Right lobe of liver (tissue), 6 donors: Measurements from ENCODE around the gene ANKRD44. TPM values are rescaled to one million over a fixed set of nuclear protein-coding genes. Genes with fewer than 3 reads are reported as not detected.

Source experiments
- ATAC-seq, 4 donors: fragments of 200-7000 bp; cut with Tn5 transposase; one replicate each; pipeline ENCODE4 v1.9.1; 2020; ENCODE audit warnings: mild to moderate bottlenecking in 4 of 4, moderate library complexity in 4 of 4
- DNase-seq, 3 donors: peaks; one replicate each; pipeline ENCODE4 v3.0.0-alpha.2; 2020
- H3K27ac ChIP-seq, 3 donors: fragments of 200-600 bp; one replicate each; pipeline ENCODE4 v1.8.0; 2022
- H3K27me3 ChIP-seq, 2 donors: fragments of 200-600 bp; one replicate each; pipeline ENCODE4 v1.8.0; 2022
- H3K36me3 ChIP-seq, 4 donors: fragments of 200-600 bp; sonication (generic) in 1 of 4; one replicate each; pipeline versions ENCODE4 v1.5.1 to v1.8.0; 2017 to 2022; ENCODE audit warnings: control low read depth in 1 of 4
- H3K4me1 ChIP-seq, 4 donors: fragments of 200-600 bp; sonication (generic) in 1 of 4; one replicate each; pipeline versions ENCODE4 v1.5.1 to v1.8.0; 2017 to 2022; ENCODE audit warnings: control low read depth in 1 of 4
- H3K4me3 ChIP-seq, 3 donors: fragments of 200-600 bp; one replicate each; pipeline ENCODE4 v1.8.0; 2022
- H3K9me3 ChIP-seq, 4 donors: fragments of 200-600 bp; sonication (generic) in 1 of 4; one replicate each; pipeline versions ENCODE4 v1.5.1 to v1.8.0; 2017 to 2022; ENCODE audit warnings: control low read depth in 1 of 4
- POLR2A ChIP-seq: fragments of 450-650 bp; IDR thresholded peaks from one replicate; pipeline ENCODE4 v1.6.1; 2017; ENCODE audit warnings: antibody characterized with exemption, mild to moderate bottlenecking
- WGBS: methylation state at CpG from one replicate; pipeline ENCODE4 v1.1.6; 2018; ENCODE audit warnings: low coverage, low lambda C conversion rate; ENCODE audit not compliant: insufficient coverage; ENCODE audit errors: missing lambda C conversion rate; 5-methylcytosine and 5-hydroxymethylcytosine counted together
- intact Hi-C, 2 donors: fragments of 100-400 bp; cut with DNase I; formaldehyde crosslinking; loops; one replicate each; pipeline versions ENCODE4 v1.11.2 to v1.14.1; 2022
- total RNA-seq, 6 experiments: library from RNA; depleted of rRNA in 2 of 6; stranded (reverse); fragments of >200 nt in 2 of 6; fragmentation: NEBNext Ultra II Directional in 3 of 6; extraction: Animal tissue kit (Norgen Biotek cat#: 25700) in 3 of 6; gene quantifications; one replicate each; pipeline versions ENCODE4 v1.1.0 to v1.2.4, GENCODE V29; 2016 to 2023
- TF ChIP-seq, protein P1 (sequence below), 4 donors: fragments of 200-600 bp in 3 of 4; fragments of 450-650 bp in 1 of 4; IDR thresholded peaks; one replicate each; pipeline versions ENCODE4 v1.5.1 to v1.8.0; 2016 to 2022; ENCODE audit warnings: antibody characterized with exemption in 4 of 4, mild to moderate bottlenecking in 2 of 4
- donor health status: DM: no; HTN: yes; CAD: no.
- donor health status: DM: no; HTN: no; CAD: no.
- donor health status: DM: no; HTN: no; CAD: no.
- donor health status: DM: no; HTN: yes; CAD: no.
- donor health status: DM: no; HTN: yes; CAD: no.

Gene ANKRD44
- total RNA-seq, 6 experiments from 2014 or later, result 7.9 to 19.5 (median 13.3) TPM

DNA sequence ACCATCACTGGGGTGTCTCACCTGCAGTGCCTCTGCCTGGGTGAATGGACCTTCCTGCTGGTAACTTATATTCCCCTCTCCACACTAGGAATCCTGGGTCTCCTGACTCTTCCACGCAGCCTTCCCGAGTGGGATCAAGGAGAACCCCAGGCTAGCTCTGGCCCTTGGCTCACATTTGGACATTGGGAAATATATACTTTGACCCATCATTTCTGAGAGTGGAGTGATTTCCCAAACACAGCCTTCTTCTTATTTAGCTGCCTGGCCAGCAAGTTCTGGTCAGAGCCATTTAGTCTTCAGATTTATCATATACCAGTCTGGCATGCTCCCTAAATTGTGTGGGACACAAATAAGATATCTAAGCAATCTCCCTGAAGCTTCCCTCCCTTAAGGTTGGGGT lies 237.3 kb downstream of the ANKRD44 start:
- TF ChIP-seq POLR2A, result no peak
- TF ChIP-seq, protein P1, sequence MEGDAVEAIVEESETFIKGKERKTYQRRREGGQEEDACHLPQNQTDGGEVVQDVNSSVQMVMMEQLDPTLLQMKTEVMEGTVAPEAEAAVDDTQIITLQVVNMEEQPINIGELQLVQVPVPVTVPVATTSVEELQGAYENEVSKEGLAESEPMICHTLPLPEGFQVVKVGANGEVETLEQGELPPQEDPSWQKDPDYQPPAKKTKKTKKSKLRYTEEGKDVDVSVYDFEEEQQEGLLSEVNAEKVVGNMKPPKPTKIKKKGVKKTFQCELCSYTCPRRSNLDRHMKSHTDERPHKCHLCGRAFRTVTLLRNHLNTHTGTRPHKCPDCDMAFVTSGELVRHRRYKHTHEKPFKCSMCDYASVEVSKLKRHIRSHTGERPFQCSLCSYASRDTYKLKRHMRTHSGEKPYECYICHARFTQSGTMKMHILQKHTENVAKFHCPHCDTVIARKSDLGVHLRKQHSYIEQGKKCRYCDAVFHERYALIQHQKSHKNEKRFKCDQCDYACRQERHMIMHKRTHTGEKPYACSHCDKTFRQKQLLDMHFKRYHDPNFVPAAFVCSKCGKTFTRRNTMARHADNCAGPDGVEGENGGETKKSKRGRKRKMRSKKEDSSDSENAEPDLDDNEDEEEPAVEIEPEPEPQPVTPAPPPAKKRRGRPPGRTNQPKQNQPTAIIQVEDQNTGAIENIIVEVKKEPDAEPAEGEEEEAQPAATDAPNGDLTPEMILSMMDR (IDR thresholded peaks at IDR 0.05), result no peak

DNA sequence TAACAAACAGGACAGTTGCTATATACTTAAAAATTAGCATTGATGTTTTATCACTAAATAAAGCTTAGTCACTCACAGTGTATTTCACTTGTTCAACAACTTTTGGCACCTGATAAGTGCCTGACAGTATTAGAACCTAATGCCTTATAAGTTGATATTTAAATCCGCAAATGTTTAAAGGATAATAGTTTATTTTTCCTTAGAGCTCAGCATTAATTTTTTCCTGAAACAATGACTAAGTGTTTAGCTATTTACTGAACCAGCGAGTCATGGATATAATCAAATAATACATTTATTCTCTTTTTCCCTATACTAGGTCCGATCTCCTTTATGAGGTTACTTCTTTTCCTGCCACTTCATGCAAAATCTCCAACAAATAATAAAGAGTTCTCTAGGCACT lies 238.0 kb downstream of the ANKRD44 start:
- WGBS, result 91% methylated on average over 3 of the region's 3 CpGs
- intact Hi-C loops, result no loop called here
- H3K27me3 ChIP-seq, result no peaks in the 10 kb centered on the region
- H3K27ac ChIP-seq, result no peak overlapping the region
- no peaks in the 10 kb centered on the region for H3K36me3 ChIP-seq
- TF ChIP-seq POLR2A, result no peak
- TF ChIP-seq, protein P1 (IDR thresholded peaks at IDR 0.05), result no peak
- no peak overlapping the region for H3K4me3 ChIP-seq
- H3K4me1 ChIP-seq, result peaks cover 0 to 13% (median 0%) of the 10 kb centered on the region in 4 donors
- no peak for ATAC-seq
- H3K9me3 ChIP-seq, result no peaks in the 10 kb centered on the region
- no peak for DNase-seq

More for the DNA sequence above, 237.3 kb downstream of the ANKRD44 start:
- H3K4me1 ChIP-seq, result peaks cover 0 to 13% (median 0%) of the 10 kb centered on the region in 4 donors
- peak overlapping the region in 1 of 3 donors; percentile 70 for H3K27ac ChIP-seq
- DNase-seq (no peak), ATAC-seq (peak; percentile 48 to 93 (median 76))
- no peak overlapping the region for H3K4me3 ChIP-seq
- WGBS, result 47% methylated on average over 2 of the region's 2 CpGs
- intact Hi-C loops, result no loop called here
- H3K36me3 ChIP-seq, result peaks cover 0 to 1% (median 0%) of the 10 kb centered on the region in 4 donors
- H3K27me3 ChIP-seq, result no peaks in the 10 kb centered on the region
- no peaks in the 10 kb centered on the region for H3K9me3 ChIP-seq

DNA sequence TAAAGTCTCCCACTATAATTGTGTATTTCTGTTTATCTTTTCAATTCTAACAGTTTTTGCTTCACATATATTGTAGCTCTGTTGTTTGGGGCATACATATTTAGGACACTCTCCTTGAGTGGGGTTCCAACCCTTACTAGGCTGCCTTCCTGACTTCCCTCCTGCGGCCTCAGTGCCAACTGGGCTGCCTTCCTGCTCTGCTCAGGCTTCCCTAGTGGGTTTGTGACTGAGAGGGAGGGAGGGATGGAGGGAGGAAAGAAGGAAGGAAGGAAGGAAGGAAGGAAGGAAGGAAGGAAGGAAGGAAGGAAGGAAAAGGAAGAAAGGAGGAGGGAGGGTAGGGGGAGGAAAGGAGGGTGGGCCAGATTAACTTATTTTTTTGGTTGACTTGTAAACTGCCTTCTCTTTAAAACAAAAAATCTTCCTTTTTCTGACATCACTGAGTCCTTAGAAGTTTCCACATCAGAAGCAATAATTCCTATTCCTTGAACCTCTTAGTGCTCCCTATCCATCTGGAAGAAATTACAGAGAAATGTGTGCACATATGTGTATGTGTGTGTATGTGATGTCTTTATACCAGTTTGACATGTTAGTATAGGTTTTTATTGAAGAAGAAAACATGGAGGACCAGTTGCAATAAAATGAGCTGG lies 238.7 kb downstream of the ANKRD44 start:
- peaks cover 0 to 13% (median 0%) of the 10 kb centered on the region in 4 donors for H3K4me1 ChIP-seq
- ATAC-seq (no peak), DNase-seq (no peak)
- no peaks in the 10 kb centered on the region for H3K9me3 ChIP-seq
- no peaks in the 10 kb centered on the region for H3K36me3 ChIP-seq
- H3K27me3 ChIP-seq, result no peaks in the 10 kb centered on the region
- no peak for TF ChIP-seq POLR2A
- TF ChIP-seq, protein P1 (IDR thresholded peaks at IDR 0.05), result no peak
- WGBS, result 86% methylated on average over 1 of the region's 1 CpG
- no peak overlapping the region for H3K27ac ChIP-seq
- intact Hi-C loops, result no loop called here
- H3K4me3 ChIP-seq, result no peak overlapping the region

DNA sequence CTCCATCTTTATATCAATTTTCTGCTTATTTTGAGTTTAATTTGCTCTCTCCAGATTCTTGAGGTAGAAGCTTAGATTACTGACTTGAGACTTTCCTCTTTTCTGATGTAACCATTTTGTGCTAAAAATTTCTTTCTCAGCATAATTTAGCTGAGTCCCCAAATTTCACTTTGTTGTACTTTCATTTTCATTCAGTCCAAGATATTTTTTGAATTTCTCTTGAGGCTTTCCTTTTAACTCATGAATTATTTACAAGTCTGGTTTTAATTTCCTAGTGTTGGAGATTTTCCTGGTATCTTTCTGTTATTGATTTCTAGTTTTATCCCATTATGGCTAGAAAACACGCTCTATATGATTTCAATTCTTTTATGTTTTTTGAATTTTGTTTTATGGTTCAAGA lies 239.4 kb downstream of the ANKRD44 start:
- no peak for DNase-seq
- Histone ChIP-seq H3K36me3 (no peaks in the 10 kb centered on the region), H3K27me3 (no peaks in the 10 kb centered on the region), H3K9me3 (no peaks in the 10 kb centered on the region), H3K4me3 (no peak overlapping the region), H3K27ac (no peak overlapping the region), H3K4me1 (peaks cover 0 to 13% (median 0%) of the 10 kb centered on the region in 4 donors)
- intact Hi-C loops, result no loop called here
- no peak for ATAC-seq
- 92% methylated on average over 1 of the region's 1 CpG for WGBS
- TF ChIP-seq POLR2A, result no peak
- TF ChIP-seq, protein P1 (IDR thresholded peaks at IDR 0.05), result no peak
